GM12872 (cell line): Measurements from ENCODE around the gene RASAL2.
A peak's percentile ranks its signal among the peaks of the same experiment; 100 is the strongest.

Experiments
- TF ChIP-seq, protein P1 (sequence below): IDR thresholded peaks from 3 replicates; pipeline ENCODE4 v1.5.1; 2011; ENCODE audit warnings: low read depth, mild to moderate bottlenecking, low read length, moderate library complexity; ENCODE audit not compliant: insufficient read depth

RASAL2 gene

DNA sequence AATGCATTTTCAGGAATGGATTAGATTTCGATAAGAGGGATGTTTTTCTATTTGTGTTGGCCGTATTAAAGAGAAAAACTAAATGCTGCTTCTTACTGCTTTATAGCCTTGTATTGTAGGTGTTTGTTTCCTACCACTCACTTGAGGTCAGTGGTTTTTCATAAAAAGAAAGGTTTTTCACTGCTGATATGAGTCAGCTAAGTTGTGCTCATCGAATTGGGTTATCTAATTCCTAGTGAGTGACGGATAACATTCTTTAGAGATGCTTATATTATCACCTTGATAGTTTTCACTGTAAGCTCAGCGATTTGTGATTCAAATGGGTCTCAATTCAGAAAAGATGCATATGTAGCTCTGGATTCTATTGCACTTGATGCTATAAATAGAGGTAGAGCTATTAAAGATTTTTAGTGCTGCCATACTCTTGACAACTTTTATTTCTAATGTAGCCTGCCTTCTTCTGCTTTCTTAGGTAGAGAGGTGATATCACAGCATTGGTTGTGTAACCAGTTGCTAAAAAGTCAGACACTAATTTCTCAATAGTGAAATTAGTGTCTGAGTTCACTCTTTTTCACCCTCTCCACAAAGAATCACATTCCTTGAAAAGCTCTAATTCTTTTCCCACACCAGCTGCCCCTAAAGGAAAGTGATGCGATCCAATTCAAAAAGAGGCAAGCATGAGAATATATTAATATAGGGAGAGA is 180.0 kb downstream of the RASAL2 start:
- TF ChIP-seq, protein P1, sequence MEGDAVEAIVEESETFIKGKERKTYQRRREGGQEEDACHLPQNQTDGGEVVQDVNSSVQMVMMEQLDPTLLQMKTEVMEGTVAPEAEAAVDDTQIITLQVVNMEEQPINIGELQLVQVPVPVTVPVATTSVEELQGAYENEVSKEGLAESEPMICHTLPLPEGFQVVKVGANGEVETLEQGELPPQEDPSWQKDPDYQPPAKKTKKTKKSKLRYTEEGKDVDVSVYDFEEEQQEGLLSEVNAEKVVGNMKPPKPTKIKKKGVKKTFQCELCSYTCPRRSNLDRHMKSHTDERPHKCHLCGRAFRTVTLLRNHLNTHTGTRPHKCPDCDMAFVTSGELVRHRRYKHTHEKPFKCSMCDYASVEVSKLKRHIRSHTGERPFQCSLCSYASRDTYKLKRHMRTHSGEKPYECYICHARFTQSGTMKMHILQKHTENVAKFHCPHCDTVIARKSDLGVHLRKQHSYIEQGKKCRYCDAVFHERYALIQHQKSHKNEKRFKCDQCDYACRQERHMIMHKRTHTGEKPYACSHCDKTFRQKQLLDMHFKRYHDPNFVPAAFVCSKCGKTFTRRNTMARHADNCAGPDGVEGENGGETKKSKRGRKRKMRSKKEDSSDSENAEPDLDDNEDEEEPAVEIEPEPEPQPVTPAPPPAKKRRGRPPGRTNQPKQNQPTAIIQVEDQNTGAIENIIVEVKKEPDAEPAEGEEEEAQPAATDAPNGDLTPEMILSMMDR: no peak

DNA sequence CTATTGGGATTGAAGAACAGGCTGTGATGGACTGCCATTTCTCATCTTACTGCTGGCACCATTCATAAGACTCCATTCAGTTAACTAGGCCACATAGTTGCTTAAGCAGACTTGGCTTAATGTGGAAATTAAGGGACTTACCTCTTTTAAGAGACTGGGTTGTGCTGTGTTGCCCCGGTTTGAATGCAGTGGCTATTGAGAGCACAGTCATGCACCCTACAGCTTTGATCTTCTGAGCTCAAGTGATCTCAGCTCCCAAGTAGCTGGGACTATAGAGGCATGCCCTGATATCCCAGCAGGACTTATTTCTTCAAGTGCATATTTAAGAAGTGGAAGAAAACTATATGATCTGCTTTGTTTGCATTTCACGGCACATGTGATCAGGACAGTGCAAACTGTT is 181.1 kb downstream of the RASAL2 start:
- TF ChIP-seq, protein P1: no peak

DNA sequence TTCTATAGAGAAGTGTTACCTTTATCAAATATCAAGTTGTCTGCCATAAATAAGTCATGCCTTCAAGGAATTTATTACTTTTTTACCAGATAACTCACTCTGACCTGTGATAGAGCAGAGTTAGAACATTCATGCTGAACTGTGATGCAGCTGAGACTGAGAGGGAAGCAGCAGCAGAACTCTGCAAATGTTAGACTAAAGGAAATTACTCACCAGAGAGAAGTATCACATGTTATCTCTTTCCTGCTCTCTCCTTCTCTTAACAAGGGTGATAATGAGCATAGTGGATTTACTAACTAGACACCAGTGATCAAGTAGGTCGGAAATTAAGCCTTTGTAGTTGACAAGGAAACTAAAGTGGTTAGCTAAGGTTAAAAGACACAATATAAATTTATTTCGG is 181.6 kb downstream of the RASAL2 start:
- TF ChIP-seq, protein P1: no peak

DNA sequence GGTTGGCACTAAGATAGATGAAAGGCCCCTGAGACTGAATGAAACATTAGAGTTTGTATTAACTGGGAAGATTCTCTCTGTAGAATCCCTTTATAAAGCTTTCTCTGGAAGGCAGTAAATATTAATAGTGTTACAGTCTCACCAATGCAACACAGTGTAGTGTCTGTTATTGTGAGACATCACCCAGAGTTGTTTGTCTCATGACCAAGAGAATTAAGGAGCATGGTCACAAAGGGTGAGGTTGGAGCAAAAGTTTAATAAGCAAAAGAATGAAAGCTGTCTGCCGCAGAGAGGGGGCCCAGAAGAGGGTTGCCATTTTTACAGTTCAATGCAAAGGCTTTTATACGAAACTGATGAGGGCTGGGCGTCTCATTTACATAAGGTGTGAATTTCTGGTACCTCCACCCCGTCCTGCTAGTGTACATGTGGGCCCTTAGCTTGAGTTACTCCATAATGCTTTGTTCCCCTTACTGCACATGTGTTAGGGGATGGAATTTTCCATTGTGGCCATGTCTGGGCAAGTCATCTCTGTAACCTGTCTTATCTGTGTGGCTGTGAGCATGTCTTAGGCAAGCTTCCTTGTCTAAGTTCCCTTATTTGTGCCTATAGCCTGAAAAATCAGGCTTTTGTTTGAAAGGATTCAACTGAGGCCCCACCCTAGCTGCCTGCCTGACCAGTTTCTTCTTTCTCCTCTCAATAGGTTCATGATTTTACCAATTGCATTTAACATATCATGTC is 184.1 kb downstream of the RASAL2 start:
- TF ChIP-seq, protein P1: no peak

DNA sequence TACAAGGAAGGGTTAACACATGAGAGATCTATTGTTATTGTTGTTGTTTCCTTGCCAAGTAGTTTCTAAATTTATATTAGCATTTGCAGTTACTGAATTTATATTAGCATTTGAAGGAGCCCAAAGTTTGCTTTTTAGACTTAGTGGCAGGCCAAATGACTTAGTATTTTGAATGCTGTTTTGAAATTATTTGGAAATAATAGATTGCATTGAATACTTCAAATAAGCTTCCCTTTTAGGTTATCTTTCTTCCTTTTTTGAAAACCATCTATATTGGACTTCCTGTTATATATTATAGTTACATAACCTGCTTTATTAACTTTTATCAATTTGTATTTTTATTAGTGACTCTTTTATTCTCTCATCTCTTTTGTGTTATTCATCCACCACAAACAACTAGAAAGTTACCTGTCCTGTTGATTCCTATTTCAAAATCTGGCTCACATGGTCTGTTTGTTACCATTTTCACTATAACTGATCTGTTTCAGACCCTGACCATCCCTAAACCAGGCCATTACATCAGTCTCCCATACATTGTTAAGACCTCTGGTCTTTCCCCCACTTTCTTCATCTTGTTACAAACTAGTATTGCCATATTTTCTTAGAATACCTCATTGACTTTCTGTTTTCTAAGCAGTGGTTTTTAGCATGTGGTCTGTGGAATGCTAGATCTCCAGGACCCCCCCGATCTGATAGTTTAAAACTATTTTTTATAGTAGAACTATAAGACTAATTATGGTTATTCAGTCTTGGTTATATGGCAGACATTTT is 185.2 kb downstream of the RASAL2 start:
- TF ChIP-seq, protein P1: no peak

DNA sequence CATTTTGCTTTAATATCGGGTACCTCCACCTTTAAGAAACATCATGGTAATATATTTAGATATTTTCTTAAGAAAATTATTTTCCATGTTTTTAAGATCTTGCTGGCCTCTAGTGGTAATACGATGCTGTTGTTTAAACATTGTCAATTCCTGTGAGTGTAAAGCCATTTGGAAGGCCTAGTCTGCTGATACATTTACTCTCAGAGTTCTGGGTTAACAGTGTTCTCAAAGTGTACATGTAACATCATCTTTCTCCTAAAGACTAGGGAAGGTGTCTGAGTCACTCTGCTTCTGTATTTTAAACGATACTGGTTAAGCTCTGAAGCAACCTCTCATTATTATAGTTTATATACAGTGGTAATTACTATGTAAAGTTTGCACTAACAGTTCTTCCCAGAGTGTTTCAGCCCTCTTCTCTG is 189.1 kb downstream of the RASAL2 start:
- TF ChIP-seq, protein P1: peak; percentile 14; the same call in 1 of the 3 replicates

DNA sequence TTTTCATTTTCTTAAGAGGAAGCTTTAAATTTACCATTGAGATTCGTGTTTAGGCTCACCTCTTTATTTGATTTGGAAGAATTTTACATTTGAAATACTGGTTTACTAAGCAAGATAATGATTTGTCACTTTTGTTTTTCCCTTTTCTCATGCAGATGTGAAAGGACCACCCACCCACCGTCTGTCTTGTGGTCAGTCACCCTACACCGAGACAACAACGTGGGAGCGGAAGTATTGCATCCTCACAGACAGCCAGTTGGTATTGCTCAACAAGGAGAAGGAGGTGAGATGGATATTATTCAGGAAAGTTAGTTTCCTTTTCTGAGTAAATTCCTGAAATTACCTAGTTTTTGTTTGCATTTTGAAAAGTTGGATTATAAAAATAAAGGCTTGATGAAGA is 189.5 kb downstream of the RASAL2 start:
- TF ChIP-seq, protein P1: no peak
